B cell (primary cell): Measurements from ENCODE around the gene SSH3. TPM values are rescaled to one million over a fixed set of nuclear protein-coding genes. Genes with fewer than 3 reads are reported as not detected.

Experiments
- ATAC-seq: fragments of 200-7000 bp; cut with Tn5 transposase; one replicate; pipeline ENCODE4 v1.10.0; 2021; ENCODE audit warnings: low read depth, mild to moderate bottlenecking, moderate number of reproducible peaks, moderate library complexity
- CTCF ChIA-PET: fragments of 350-600 bp; sonication (Branson Sonifier 250); formaldehyde crosslinking; loops from one replicate; lab custom pipeline; 2021; ENCODE audit warnings: antibody characterized with exemption, inconsistent platforms; lab: Charles Lee
- POLR2A ChIA-PET: fragments of 350-600 bp; sonication (Branson Sonifier 250); formaldehyde crosslinking; loops from one replicate; lab custom pipeline; 2021; ENCODE audit warnings: antibody characterized with exemption; lab: Charles Lee
- DNase-seq: peaks from one replicate; pipeline ENCODE4 v3.0.0; 2013
- H2AFZ ChIP-seq: 2 replicates; pipeline ENCODE4 v1.6.1; 2012; ENCODE audit warnings: mild to moderate bottlenecking, low read depth, low read length; ENCODE audit not compliant: insufficient read depth, poor library complexity, severe bottlenecking
- H3K27ac ChIP-seq, 2 donors: 1 replicate in 1 of 2; 2 replicates in 1 of 2; pipeline ENCODE4 v1.5.1; 2012 to 2013; ENCODE audit warnings: low read length in 2 of 2, mild to moderate bottlenecking in 2 of 2, moderate library complexity in 1 of 2
- H3K27me3 ChIP-seq, 4 experiments: fragments of 200-600 bp in 1 of 4; sonication (generic) in 1 of 4; replicated peaks in 1 of 4; 1 replicate in 2 of 4; 2 replicates in 2 of 4; pipeline versions ENCODE4 v1.6.1 to v1.7.0; 2013 to 2016; ENCODE audit warnings: low read length in 3 of 4, mild to moderate bottlenecking in 2 of 4, mixed read lengths in 1 of 4, moderate library complexity in 1 of 4; ENCODE audit not compliant: insufficient read depth in 4 of 4, control insufficient read depth in 3 of 4; ENCODE audit errors: control extremely low read depth in 1 of 4
- H3K36me3 ChIP-seq, 2 experiments: replicated peaks in 1 of 2; 1 replicate in 1 of 2; 2 replicates in 1 of 2; pipeline versions ENCODE4 v1.6.1 to v1.7.1; 2013; ENCODE audit warnings: low read length in 1 of 2; ENCODE audit not compliant: insufficient read depth in 2 of 2, control insufficient read depth in 1 of 2; ENCODE audit errors: control extremely low read depth in 1 of 2, extremely low read depth in 1 of 2
- H3K4me1 ChIP-seq, 2 donors: fragments of 200-600 bp in 1 of 2; sonication (generic) in 1 of 2; 1 replicate in 1 of 2; 2 replicates in 1 of 2; pipeline versions ENCODE4 v1.5.1 to v1.6.1; 2013 to 2017; ENCODE audit warnings: low read length in 2 of 2; ENCODE audit not compliant: control insufficient read depth in 2 of 2, insufficient read depth in 2 of 2
- H3K4me2 ChIP-seq: replicated peaks from 2 replicates; pipeline ENCODE3; 2012; ENCODE audit warnings: mild to moderate bottlenecking, low read depth, low read length; ENCODE audit not compliant: poor library complexity, severe bottlenecking
- H3K4me3 ChIP-seq, 5 experiments: fragments of 200-600 bp in 1 of 5; sonication (generic) in 1 of 5; 1 replicate in 3 of 5; 2 replicates in 2 of 5; pipeline versions ENCODE4 v1.5.1 to v1.7.0; 2011 to 2016; ENCODE audit warnings: low read length in 4 of 5, mild to moderate bottlenecking in 4 of 5, low read depth in 2 of 5, control low read depth in 1 of 5, moderate library complexity in 1 of 5; ENCODE audit not compliant: insufficient read depth in 1 of 5; ENCODE audit errors: control extremely low read depth in 1 of 5, extremely low read depth in 1 of 5
- H3K79me2 ChIP-seq: fragments of 200-600 bp; sonication (generic); one replicate; pipeline ENCODE4 v1.6.0; 2016; ENCODE audit warnings: low read length; ENCODE audit not compliant: control insufficient read depth, insufficient read depth
- H3K9ac ChIP-seq: fragments of 200-600 bp; sonication (generic); 2 replicates; pipeline ENCODE4 v1.6.1; 2017; ENCODE audit warnings: mild to moderate bottlenecking, low read length, moderate library complexity
- H3K9me3 ChIP-seq, 3 donors: one replicate each; pipeline versions ENCODE4 v1.6.1 to v1.7.1; 2013; ENCODE audit warnings: low read length in 2 of 3; ENCODE audit not compliant: control insufficient read depth in 2 of 3, insufficient read depth in 1 of 3; ENCODE audit errors: control extremely low read depth in 1 of 3
- H4K20me1 ChIP-seq: 2 replicates; pipeline ENCODE4 v1.6.0; 2012; ENCODE audit warnings: mild to moderate bottlenecking, low read length; ENCODE audit not compliant: insufficient read depth, control insufficient read depth, poor library complexity, severe bottlenecking
- H3K27ac Mint-ChIP-seq: one replicate; pipeline ENCODE4 v1.8.0; 2021; ENCODE audit warnings: mixed read lengths
- H3K27me3 Mint-ChIP-seq: one replicate; pipeline ENCODE4 v1.8.0; 2021; ENCODE audit warnings: mixed read lengths
- H3K4me1 Mint-ChIP-seq: one replicate; pipeline ENCODE4 v1.8.0; 2021; ENCODE audit warnings: mixed read lengths
- H3K4me3 Mint-ChIP-seq: one replicate; pipeline ENCODE4 v1.8.0; 2021; ENCODE audit warnings: mixed read lengths
- H3K9me3 Mint-ChIP-seq: one replicate; pipeline ENCODE4 v1.8.0; 2022; ENCODE audit warnings: mixed read lengths; ENCODE audit not compliant: insufficient read depth
- CTCF ChIP-seq: fragments of 200-600 bp; IDR thresholded peaks from one replicate; pipeline ENCODE4 v1.8.0; 2022; ENCODE audit warnings: antibody characterized with exemption, mild to moderate bottlenecking
- EZH2 ChIP-seq: IDR thresholded peaks from 2 replicates; pipeline ENCODE4 v1.6.1; 2012; ENCODE audit warnings: borderline replicate concordance, low read depth, mild to moderate bottlenecking, moderate library complexity, low read length; ENCODE audit not compliant: insufficient read depth, poor library complexity, severe bottlenecking
- WGBS: methylation state at CpG from one replicate; pipeline ENCODE4 v1.1.5; 2013; ENCODE audit warnings: missing lambda C conversion rate; ENCODE audit not compliant: insufficient coverage; 5-methylcytosine and 5-hydroxymethylcytosine counted together
- intact Hi-C: fragments of 100-400 bp; cut with micrococcal nuclease; formaldehyde crosslinking; loops from one replicate; pipeline ENCODE4 v1.10.0; 2022
- polyA plus RNA-seq: library from polyadenylated mRNA; depleted of rRNA; stranded (reverse); fragments of >200 nt; gene quantifications from 2 replicates; pipeline ENCODE4 v1.2.3, GENCODE V29; 2012
- total RNA-seq, 2 donors: library from RNA; stranded (reverse); fragments of 120-200 nt in 1 of 2; gene quantifications; 1 replicate in 1 of 2; 2 replicates in 1 of 2; pipeline versions ENCODE4 v1.2.3 to v1.2.4, GENCODE V29; 2013 to 2022

SSH3 gene
- total and polyA plus RNA-seq, 2 donors (not counting 1 experiment from before 2014, with no cell fraction given): 4.0 to 7.2 TPM

GRCh38 chr11:67282155-67282875, 21.0 kb upstream of the SSH3 start:
- no peak for TF ChIP-seq EZH2
- no peak for TF ChIP-seq CTCF
- Mint-ChIP-seq H3K27ac (peak overlapping the region; percentile 81), H3K9me3 (no peaks in the 10 kb centered on the region), H3K4me1 (peaks cover 46% of the 10 kb centered on the region), H3K4me3 (no peak overlapping the region), H3K27me3 (no peaks in the 10 kb centered on the region)
- no peak for ATAC-seq
- peaks cover 0 to 91% of the 10 kb centered on the region in 2 experiments for H3K36me3 ChIP-seq
- peaks cover 59% of the 10 kb centered on the region for H4K20me1 ChIP-seq
- no peaks in the 10 kb centered on the region for H3K27me3 ChIP-seq
- no peak overlapping the region for H3K4me3 ChIP-seq
- no peak overlapping the region for H2AFZ ChIP-seq
- no peak overlapping the region for H3K9ac ChIP-seq
- no peak overlapping the region for H3K4me2 ChIP-seq
- H3K9me3 ChIP-seq: no peaks in the 10 kb centered on the region
- no peak for DNase-seq
- WGBS: 90% methylated on average over 19 of the region's 20 CpGs
- ChIA-PET CTCF (interaction anchor here (0.7 to 2.5 kb wide), 4 partner anchors 11 to 68 kb away, joined by 3 to 8 read pairs (median 5); no protein-coding TSS in a partner anchor), POLR2A (interaction anchor here (6.8 kb wide), 1 partner anchor 13 kb away, joined by 43 read pairs; no protein-coding TSS in a partner anchor)
- H3K27ac ChIP-seq: peak overlapping the region in 1 of 2 donors; percentile 82
- H3K79me2 ChIP-seq: peaks cover 83% of the 10 kb centered on the region
- H3K4me1 ChIP-seq: peaks cover 51 to 59% of the 10 kb centered on the region in 2 donors
- intact Hi-C loops: no loop called here

GRCh38 chr11:67282876-67283371, 20.4 kb upstream of the SSH3 start:
- no peak overlapping the region for H3K9ac ChIP-seq
- H2AFZ ChIP-seq: no peak overlapping the region
- Mint-ChIP-seq H3K4me3 (no peak overlapping the region), H3K9me3 (no peaks in the 10 kb centered on the region), H3K27me3 (no peaks in the 10 kb centered on the region), H3K4me1 (peaks cover 46% of the 10 kb centered on the region), H3K27ac (peak overlapping the region; percentile 81)
- DNase-seq (no peak), ATAC-seq (no peak)
- H3K4me1 ChIP-seq: peaks cover 53 to 59% of the 10 kb centered on the region in 2 donors
- peak overlapping the region in 1 of 2 donors; percentile 46 for H3K27ac ChIP-seq
- ChIA-PET POLR2A (interaction anchor here (0.9 to 6.8 kb wide), 2 partner anchors 10 to 13 kb away, joined by 3 to 43 read pairs; no protein-coding TSS in a partner anchor), CTCF (interaction anchor here (0.7 to 2.5 kb wide), 6 partner anchors 12 to 67 kb away, joined by 3 to 8 read pairs (median 5); no protein-coding TSS in a partner anchor)
- H4K20me1 ChIP-seq: peaks cover 59% of the 10 kb centered on the region
- peaks cover 77% of the 10 kb centered on the region for H3K79me2 ChIP-seq
- no peak for TF ChIP-seq CTCF
- no peak for TF ChIP-seq EZH2
- no peak overlapping the region for H3K4me2 ChIP-seq
- no peak overlapping the region for H3K4me3 ChIP-seq
- intact Hi-C loops: no loop called here
- peaks cover 0 to 93% of the 10 kb centered on the region in 2 experiments for H3K36me3 ChIP-seq
- no peaks in the 10 kb centered on the region for H3K27me3 ChIP-seq
- 96% methylated on average over 11 of the region's 11 CpGs for WGBS
- H3K9me3 ChIP-seq: no peaks in the 10 kb centered on the region
